H1 (cell line): ENCODE data around the gene MCF2L. TPM values are rescaled to one million over a fixed set of nuclear protein-coding genes. Genes with fewer than 3 reads are reported as not detected.

Experiments used
- CBX8 ChIP-seq: fragments of 300-800, 300-1000 bp; sonication (generic); IDR thresholded peaks from 2 replicates; pipeline ENCODE4 v1.7.1; 2016; ENCODE audit warnings: low read depth, low read length, borderline replicate concordance
- HDAC2 ChIP-seq, 2 experiments: fragments of 300-600 bp in 1 of 2; sonication (generic) in 1 of 2; IDR thresholded peaks; 2 replicates each; pipeline ENCODE4 v1.6.1; 2011 to 2012; ENCODE audit warnings: low read depth in 2 of 2, low read length in 2 of 2, mild to moderate bottlenecking in 2 of 2, moderate library complexity in 2 of 2, borderline replicate concordance in 1 of 2, inconsistent platforms in 1 of 2
- KDM4A ChIP-seq: IDR thresholded peaks from one replicate; pipeline ENCODE4 v1.7.1; 2012; ENCODE audit warnings: low read depth, mild to moderate bottlenecking, moderate library complexity, low read length, inconsistent platforms; ENCODE audit not compliant: severe bottlenecking
- NANOG ChIP-seq: IDR thresholded peaks from 2 replicates; pipeline ENCODE4 v1.6.1; 2011; ENCODE audit warnings: low read length, low read depth, mild to moderate bottlenecking, inconsistent platforms; ENCODE audit not compliant: insufficient read depth, poor library complexity, severe bottlenecking
- POLR2AphosphoS5 ChIP-seq: IDR thresholded peaks from 2 replicates; pipeline ENCODE4 v1.6.1; 2011; ENCODE audit warnings: low read depth, low read length
- POU5F1 ChIP-seq: IDR thresholded peaks from 2 replicates; pipeline ENCODE4 v1.6.1; 2011; ENCODE audit warnings: low read depth, mild to moderate bottlenecking, low read length, moderate library complexity
- SAP30 ChIP-seq: fragments of 300-600 bp; sonication (generic); IDR thresholded peaks from 2 replicates; pipeline ENCODE4 v1.7.1; 2012; ENCODE audit warnings: low read length, moderate library complexity, mild to moderate bottlenecking, inconsistent platforms; ENCODE audit not compliant: insufficient read depth, insufficient replicate concordance
- YY1 ChIP-seq: IDR thresholded peaks from 2 replicates; pipeline ENCODE4 v1.6.1; 2011; ENCODE audit warnings: low read depth, mild to moderate bottlenecking, low read length
- polyA plus RNA-seq, 7 experiments: library from polyadenylated mRNA; depleted of rRNA in 3 of 7; stranded (reverse) in 5 of 7; unstranded in 2 of 7; fragments of >200 nt in 5 of 7; fragments of 200-250 nt in 2 of 7; gene quantifications; 1 replicate in 5 of 7; 2 replicates in 1 of 7; 4 replicates in 1 of 7; pipeline versions ENCODE4 v1.2.1 to v1.2.3, GENCODE V29; 2011 to 2013; ENCODE audit warnings: missing spikeins in 2 of 7, mixed read lengths in 2 of 7
- total RNA-seq: library from RNA; stranded (reverse); fragmentation: NEBNext Ultra II Directional; extraction: Animal tissue kit (Norgen Biotek cat#: 25700); gene quantifications from 2 replicates; pipeline ENCODE4 v1.2.1, GENCODE V29; 2021
- TF ChIP-seq, protein P1 (sequence below): fragments of 300-600 bp; sonication (generic); IDR thresholded peaks from 2 replicates; pipeline ENCODE4 v1.7.1; 2012; ENCODE audit warnings: low read length, moderate library complexity, mild to moderate bottlenecking, inconsistent platforms; ENCODE audit not compliant: insufficient replicate concordance

MCF2L gene
- total and polyA plus RNA-seq, 2 of the 8 experiments (the other 6 are each of a cell fraction or from before 2014, with no cell fraction given) = 10.1 to 24.4 TPM

- TF ChIP-seq, protein P1, sequence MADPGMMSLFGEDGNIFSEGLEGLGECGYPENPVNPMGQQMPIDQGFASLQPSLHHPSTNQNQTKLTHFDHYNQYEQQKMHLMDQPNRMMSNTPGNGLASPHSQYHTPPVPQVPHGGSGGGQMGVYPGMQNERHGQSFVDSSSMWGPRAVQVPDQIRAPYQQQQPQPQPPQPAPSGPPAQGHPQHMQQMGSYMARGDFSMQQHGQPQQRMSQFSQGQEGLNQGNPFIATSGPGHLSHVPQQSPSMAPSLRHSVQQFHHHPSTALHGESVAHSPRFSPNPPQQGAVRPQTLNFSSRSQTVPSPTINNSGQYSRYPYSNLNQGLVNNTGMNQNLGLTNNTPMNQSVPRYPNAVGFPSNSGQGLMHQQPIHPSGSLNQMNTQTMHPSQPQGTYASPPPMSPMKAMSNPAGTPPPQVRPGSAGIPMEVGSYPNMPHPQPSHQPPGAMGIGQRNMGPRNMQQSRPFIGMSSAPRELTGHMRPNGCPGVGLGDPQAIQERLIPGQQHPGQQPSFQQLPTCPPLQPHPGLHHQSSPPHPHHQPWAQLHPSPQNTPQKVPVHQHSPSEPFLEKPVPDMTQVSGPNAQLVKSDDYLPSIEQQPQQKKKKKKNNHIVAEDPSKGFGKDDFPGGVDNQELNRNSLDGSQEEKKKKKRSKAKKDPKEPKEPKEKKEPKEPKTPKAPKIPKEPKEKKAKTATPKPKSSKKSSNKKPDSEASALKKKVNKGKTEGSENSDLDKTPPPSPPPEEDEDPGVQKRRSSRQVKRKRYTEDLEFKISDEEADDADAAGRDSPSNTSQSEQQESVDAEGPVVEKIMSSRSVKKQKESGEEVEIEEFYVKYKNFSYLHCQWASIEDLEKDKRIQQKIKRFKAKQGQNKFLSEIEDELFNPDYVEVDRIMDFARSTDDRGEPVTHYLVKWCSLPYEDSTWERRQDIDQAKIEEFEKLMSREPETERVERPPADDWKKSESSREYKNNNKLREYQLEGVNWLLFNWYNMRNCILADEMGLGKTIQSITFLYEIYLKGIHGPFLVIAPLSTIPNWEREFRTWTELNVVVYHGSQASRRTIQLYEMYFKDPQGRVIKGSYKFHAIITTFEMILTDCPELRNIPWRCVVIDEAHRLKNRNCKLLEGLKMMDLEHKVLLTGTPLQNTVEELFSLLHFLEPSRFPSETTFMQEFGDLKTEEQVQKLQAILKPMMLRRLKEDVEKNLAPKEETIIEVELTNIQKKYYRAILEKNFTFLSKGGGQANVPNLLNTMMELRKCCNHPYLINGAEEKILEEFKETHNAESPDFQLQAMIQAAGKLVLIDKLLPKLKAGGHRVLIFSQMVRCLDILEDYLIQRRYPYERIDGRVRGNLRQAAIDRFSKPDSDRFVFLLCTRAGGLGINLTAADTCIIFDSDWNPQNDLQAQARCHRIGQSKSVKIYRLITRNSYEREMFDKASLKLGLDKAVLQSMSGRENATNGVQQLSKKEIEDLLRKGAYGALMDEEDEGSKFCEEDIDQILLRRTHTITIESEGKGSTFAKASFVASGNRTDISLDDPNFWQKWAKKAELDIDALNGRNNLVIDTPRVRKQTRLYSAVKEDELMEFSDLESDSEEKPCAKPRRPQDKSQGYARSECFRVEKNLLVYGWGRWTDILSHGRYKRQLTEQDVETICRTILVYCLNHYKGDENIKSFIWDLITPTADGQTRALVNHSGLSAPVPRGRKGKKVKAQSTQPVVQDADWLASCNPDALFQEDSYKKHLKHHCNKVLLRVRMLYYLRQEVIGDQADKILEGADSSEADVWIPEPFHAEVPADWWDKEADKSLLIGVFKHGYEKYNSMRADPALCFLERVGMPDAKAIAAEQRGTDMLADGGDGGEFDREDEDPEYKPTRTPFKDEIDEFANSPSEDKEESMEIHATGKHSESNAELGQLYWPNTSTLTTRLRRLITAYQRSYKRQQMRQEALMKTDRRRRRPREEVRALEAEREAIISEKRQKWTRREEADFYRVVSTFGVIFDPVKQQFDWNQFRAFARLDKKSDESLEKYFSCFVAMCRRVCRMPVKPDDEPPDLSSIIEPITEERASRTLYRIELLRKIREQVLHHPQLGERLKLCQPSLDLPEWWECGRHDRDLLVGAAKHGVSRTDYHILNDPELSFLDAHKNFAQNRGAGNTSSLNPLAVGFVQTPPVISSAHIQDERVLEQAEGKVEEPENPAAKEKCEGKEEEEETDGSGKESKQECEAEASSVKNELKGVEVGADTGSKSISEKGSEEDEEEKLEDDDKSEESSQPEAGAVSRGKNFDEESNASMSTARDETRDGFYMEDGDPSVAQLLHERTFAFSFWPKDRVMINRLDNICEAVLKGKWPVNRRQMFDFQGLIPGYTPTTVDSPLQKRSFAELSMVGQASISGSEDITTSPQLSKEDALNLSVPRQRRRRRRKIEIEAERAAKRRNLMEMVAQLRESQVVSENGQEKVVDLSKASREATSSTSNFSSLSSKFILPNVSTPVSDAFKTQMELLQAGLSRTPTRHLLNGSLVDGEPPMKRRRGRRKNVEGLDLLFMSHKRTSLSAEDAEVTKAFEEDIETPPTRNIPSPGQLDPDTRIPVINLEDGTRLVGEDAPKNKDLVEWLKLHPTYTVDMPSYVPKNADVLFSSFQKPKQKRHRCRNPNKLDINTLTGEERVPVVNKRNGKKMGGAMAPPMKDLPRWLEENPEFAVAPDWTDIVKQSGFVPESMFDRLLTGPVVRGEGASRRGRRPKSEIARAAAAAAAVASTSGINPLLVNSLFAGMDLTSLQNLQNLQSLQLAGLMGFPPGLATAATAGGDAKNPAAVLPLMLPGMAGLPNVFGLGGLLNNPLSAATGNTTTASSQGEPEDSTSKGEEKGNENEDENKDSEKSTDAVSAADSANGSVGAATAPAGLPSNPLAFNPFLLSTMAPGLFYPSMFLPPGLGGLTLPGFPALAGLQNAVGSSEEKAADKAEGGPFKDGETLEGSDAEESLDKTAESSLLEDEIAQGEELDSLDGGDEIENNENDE = no peak
- TF ChIP-seq POU5F1 (no peak), NANOG (no peak), POLR2AphosphoS5 (no peak), SAP30 (no peak), CBX8 (no peak), KDM4A (no peak), HDAC2 (IDR thresholded peaks at IDR 0.05; ENCODE audit: borderline replicate concordance in 1 of 2, low read depth in 2 of 2, low read length in 2 of 2) (no peak), YY1 (no peak)
Observed at GRCh38 chr13:113086991-113087922, 118.2 kb downstream of the MCF2L start (continued).
